ENCODE results near the gene CFB.
"Not testable (repeated sequence)": the region's sequence is repeated elsewhere in the genome, so short reads cannot be mapped to it uniquely, and the experiment has no call there.

DNA sequence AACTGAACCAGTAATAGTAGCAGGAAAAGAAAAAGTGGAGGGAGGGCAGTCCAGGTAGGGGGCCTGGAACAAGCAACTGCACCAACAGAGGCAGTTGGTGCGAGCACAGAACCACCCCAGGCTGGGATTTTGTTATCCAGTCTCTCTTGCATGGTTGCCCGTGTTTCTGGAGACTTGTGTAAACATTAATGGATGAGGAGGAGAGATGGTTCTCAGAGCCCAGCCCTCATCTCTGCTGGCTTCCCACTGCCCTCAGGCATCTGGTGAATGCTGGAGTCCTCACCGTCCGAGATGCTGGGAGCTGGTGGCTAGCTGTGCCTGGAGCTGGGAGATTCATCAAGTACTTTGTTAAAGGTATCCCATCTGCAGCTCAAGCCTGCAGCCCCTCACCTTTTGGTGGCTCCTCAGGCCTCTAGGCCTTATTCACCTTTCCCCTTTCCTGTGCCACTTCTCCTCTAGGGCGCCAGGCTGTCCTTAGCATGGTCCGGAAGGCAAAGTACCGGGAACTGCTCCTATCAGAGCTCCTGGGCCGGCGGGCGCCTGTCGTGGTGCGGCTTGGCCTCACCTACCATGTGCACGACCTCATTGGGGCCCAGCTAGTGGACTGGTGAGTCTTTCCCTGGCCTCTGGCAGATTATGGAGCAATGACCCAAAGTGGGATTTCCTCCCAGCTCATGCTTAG lies 34.4 kb downstream of the CFB start:
- TF ChIP-seq MYC (IDR thresholded peaks at IDR 0.05; ENCODE audit: low read depth, low read length); POLR2A (IDR thresholded peaks at IDR 0.05; ENCODE audit: extremely low read depth, insufficient read length): not testable (repeated sequence)
- TF ChIP-seq, protein P1, sequence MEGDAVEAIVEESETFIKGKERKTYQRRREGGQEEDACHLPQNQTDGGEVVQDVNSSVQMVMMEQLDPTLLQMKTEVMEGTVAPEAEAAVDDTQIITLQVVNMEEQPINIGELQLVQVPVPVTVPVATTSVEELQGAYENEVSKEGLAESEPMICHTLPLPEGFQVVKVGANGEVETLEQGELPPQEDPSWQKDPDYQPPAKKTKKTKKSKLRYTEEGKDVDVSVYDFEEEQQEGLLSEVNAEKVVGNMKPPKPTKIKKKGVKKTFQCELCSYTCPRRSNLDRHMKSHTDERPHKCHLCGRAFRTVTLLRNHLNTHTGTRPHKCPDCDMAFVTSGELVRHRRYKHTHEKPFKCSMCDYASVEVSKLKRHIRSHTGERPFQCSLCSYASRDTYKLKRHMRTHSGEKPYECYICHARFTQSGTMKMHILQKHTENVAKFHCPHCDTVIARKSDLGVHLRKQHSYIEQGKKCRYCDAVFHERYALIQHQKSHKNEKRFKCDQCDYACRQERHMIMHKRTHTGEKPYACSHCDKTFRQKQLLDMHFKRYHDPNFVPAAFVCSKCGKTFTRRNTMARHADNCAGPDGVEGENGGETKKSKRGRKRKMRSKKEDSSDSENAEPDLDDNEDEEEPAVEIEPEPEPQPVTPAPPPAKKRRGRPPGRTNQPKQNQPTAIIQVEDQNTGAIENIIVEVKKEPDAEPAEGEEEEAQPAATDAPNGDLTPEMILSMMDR (IDR thresholded peaks at IDR 0.05; ENCODE audit: low read depth, low read length): not testable (repeated sequence)

Measured in NB4 (cell line).